ENCODE data around the gene EHMT2. TPM values are rescaled to one million over a fixed set of nuclear protein-coding genes. Genes with fewer than 3 reads are reported as not detected.
"Not testable (repeated sequence)": the region's sequence is repeated elsewhere in the genome, so short reads cannot be mapped to it uniquely, and the experiment has no call there.

Gene EHMT2
- total RNA-seq, 1 experiment from 2014 or later: 95.3 TPM

GRCh38 chr6:31918069-31918720 lies 20.7 kb upstream of the EHMT2 start:
- in situ Hi-C loops (cut with HindIII; ENCODE audit: low sequenced_read_pairs): no loop called here
- no peak for DNase-seq (ENCODE audit: low spot score)

- no peak for DNase-seq (ENCODE audit: low spot score)
- in situ Hi-C loops (cut with HindIII; ENCODE audit: low sequenced_read_pairs): no loop called here
Observed at GRCh38 chr6:31915756-31916155, 18.3 kb upstream of the EHMT2 start.

GRCh38 chr6:31915351-31915750 lies 17.9 kb upstream of the EHMT2 start:
- in situ Hi-C loops (cut with HindIII; ENCODE audit: low sequenced_read_pairs): no loop called here

GRCh38 chr6:31911826-31912585 lies 14.5 kb upstream of the EHMT2 start:
- no peak for DNase-seq (ENCODE audit: low spot score)
- in situ Hi-C loops (cut with HindIII; ENCODE audit: low sequenced_read_pairs): no loop called here

More at GRCh38 chr6:31915351-31915750, 17.9 kb upstream of the EHMT2 start:
- no peak for DNase-seq (ENCODE audit: low spot score)

- DNase-seq (ENCODE audit: low spot score); in situ Hi-C loops (cut with HindIII; ENCODE audit: low sequenced_read_pairs): not testable (repeated sequence)
Observed at GRCh38 chr6:31909298-31909697, 11.8 kb upstream of the EHMT2 start.

- in situ Hi-C loops (cut with HindIII; ENCODE audit: low sequenced_read_pairs): no loop called here
- DNase-seq (ENCODE audit: low spot score): no peak
Observed at GRCh38 chr6:31908791-31909190, 11.3 kb upstream of the EHMT2 start.

GRCh38 chr6:31908255-31908654 lies 10.8 kb upstream of the EHMT2 start:
- DNase-seq (ENCODE audit: low spot score); in situ Hi-C loops (cut with HindIII; ENCODE audit: low sequenced_read_pairs): not testable (repeated sequence)

GRCh38 chr6:31907158-31907813 lies 9.8 kb upstream of the EHMT2 start:
- DNase-seq (ENCODE audit: low spot score): no peak
- in situ Hi-C loops (cut with HindIII; ENCODE audit: low sequenced_read_pairs): no loop called here

- DNase-seq (ENCODE audit: low spot score); in situ Hi-C loops (cut with HindIII; ENCODE audit: low sequenced_read_pairs): not testable (repeated sequence)
Observed at GRCh38 chr6:31906727-31907126, 9.2 kb upstream of the EHMT2 start.

- in situ Hi-C loops (cut with HindIII; ENCODE audit: low sequenced_read_pairs): no loop called here
- no peak for DNase-seq (ENCODE audit: low spot score)
Observed at GRCh38 chr6:31906122-31906521, 8.6 kb upstream of the EHMT2 start.

- DNase-seq (ENCODE audit: low spot score): no peak
- in situ Hi-C loops (cut with HindIII; ENCODE audit: low sequenced_read_pairs): no loop called here
Observed at GRCh38 chr6:31905041-31905440, 7.5 kb upstream of the EHMT2 start.

GRCh38 chr6:31903957-31904356 lies 6.5 kb upstream of the EHMT2 start:
- no peak for DNase-seq (ENCODE audit: low spot score)
- in situ Hi-C loops (cut with HindIII; ENCODE audit: low sequenced_read_pairs): no loop called here

- in situ Hi-C loops (cut with HindIII; ENCODE audit: low sequenced_read_pairs): no loop called here
- peak; percentile 97 for DNase-seq (ENCODE audit: low spot score)
Observed at GRCh38 chr6:31901953-31902643, 4.6 kb upstream of the EHMT2 start, which contains the start of gene ZBTB12. Gene ZBTB12, minus strand, starts transcription at chr6:31902086. Its CDS starts 781 bp downstream, at chr6:31901305.

- DNase-seq (ENCODE audit: low spot score): peak; percentile 66
- in situ Hi-C loops (cut with HindIII; ENCODE audit: low sequenced_read_pairs): no loop called here
Observed at GRCh38 chr6:31901415-31901952, 4.0 kb upstream of the EHMT2 start.

- peak; percentile 48 for DNase-seq (ENCODE audit: low spot score)
- in situ Hi-C loops (cut with HindIII; ENCODE audit: low sequenced_read_pairs): no loop called here
Observed at GRCh38 chr6:31900917-31901414, 3.5 kb upstream of the EHMT2 start.

- DNase-seq (ENCODE audit: low spot score): no peak
- in situ Hi-C loops (cut with HindIII; ENCODE audit: low sequenced_read_pairs): no loop called here
Observed at GRCh38 chr6:31899882-31900722, 2.6 kb upstream of the EHMT2 start.

GRCh38 chr6:31899215-31899614 lies 1.7 kb upstream of the EHMT2 start:
- DNase-seq (ENCODE audit: low spot score): no peak
- in situ Hi-C loops (cut with HindIII; ENCODE audit: low sequenced_read_pairs): no loop called here

GRCh38 chr6:31898383-31899011 lies 999 bp upstream of the EHMT2 start:
- peak; percentile 90 for DNase-seq (ENCODE audit: low spot score)
- in situ Hi-C loops (cut with HindIII; ENCODE audit: low sequenced_read_pairs): no loop called here
